Fibroblast of villous mesenchyme (primary cell): ENCODE data around the gene KHDRBS1. TPM values are rescaled to one million over a fixed set of nuclear protein-coding genes. Genes with fewer than 3 reads are reported as not detected.
"Not testable (repeated sequence)": the region's sequence is repeated elsewhere in the genome, so short reads cannot be mapped to it uniquely, and the experiment has no call there.

ENCODE experiments used
- DNase-seq: peaks from one replicate; pipeline ENCODE4 v3.0.0-alpha.2; 2010; ENCODE audit warnings: low read depth
- H3K4me3 ChIP-seq: 2 replicates; pipeline ENCODE4 v1.5.1; 2011; ENCODE audit warnings: low read depth, mild to moderate bottlenecking, low read length
- total RNA-seq: library from RNA; depleted of rRNA; stranded (reverse); fragments of >200 nt; gene quantifications from 2 replicates; pipeline ENCODE4 v1.2.3, GENCODE V29; 2012
- TF ChIP-seq, protein P1 (sequence below): IDR thresholded peaks from 2 replicates; pipeline ENCODE4 v1.5.1; 2012; ENCODE audit warnings: low read depth, mild to moderate bottlenecking, low read length; ENCODE audit not compliant: insufficient read depth

Gene KHDRBS1
- total RNA-seq, 1 donor, result 51.0 TPM

DNA sequence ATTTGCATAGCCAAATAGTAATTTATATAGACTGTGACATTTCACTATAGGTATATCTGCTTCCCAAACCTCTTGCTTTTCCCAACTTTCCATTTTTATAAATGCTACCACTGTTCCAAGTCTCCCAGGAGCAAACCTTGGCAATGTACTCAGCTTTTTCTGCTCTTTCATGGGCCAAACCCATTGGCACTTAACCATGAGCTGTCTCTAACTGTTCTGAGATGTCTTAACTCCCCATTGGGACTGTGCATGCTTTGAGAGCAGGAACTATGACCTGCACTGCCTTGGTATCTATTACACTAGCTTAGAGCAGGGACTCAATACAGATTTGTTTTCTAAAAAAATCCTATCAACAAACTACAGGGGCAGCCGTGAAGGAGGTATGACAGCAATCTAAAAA lies 22.5 kb upstream of the KHDRBS1 start:
- no peak overlapping the region for H3K4me3 ChIP-seq
- TF ChIP-seq, protein P1, sequence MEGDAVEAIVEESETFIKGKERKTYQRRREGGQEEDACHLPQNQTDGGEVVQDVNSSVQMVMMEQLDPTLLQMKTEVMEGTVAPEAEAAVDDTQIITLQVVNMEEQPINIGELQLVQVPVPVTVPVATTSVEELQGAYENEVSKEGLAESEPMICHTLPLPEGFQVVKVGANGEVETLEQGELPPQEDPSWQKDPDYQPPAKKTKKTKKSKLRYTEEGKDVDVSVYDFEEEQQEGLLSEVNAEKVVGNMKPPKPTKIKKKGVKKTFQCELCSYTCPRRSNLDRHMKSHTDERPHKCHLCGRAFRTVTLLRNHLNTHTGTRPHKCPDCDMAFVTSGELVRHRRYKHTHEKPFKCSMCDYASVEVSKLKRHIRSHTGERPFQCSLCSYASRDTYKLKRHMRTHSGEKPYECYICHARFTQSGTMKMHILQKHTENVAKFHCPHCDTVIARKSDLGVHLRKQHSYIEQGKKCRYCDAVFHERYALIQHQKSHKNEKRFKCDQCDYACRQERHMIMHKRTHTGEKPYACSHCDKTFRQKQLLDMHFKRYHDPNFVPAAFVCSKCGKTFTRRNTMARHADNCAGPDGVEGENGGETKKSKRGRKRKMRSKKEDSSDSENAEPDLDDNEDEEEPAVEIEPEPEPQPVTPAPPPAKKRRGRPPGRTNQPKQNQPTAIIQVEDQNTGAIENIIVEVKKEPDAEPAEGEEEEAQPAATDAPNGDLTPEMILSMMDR, result no peak
- no peak for DNase-seq

DNA sequence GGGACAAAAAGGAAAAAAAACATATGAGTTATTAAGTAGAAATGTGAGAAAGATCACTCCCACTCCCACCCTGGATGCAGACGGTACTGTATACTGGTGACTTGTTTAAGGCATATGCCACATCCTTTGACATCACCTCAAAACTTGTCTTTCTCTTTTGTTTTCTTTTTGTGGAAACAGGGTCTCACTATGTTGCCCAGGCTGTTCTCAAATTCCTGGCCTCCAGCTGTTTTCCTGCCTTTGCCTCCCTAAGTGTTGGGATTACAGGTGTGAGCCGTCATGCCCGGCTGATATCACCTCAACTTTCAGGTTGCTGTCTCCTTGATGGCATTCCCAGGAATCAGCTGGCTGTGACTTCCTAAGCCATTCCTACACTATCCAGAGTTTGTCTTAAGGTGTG lies 18.4 kb upstream of the KHDRBS1 start:
- no peak for DNase-seq

DNA sequence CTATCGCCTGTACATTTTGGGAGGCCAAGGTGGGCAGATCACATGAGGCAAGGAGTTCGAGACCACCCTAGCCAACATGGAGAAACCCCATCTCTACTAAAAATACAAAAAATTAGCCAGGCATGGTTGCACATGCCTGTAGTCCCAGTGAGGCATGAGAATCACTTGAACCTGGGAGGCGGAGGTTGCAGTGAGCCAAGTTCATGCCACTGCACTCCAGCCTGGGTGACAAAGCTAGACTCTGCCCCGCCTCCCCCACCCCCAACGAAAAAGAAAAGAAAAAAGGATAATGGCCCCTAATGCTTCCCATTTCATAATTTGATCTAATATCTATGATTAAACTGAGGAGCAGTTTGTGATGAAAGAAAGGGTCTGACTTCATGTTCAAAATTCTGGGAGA lies 17.5 kb upstream of the KHDRBS1 start:
- not testable (repeated sequence) for DNase-seq, H3K4me3 ChIP-seq

More for the DNA sequence above, 18.4 kb upstream of the KHDRBS1 start:
- no peak overlapping the region for H3K4me3 ChIP-seq
- TF ChIP-seq, protein P1, result no peak

DNA sequence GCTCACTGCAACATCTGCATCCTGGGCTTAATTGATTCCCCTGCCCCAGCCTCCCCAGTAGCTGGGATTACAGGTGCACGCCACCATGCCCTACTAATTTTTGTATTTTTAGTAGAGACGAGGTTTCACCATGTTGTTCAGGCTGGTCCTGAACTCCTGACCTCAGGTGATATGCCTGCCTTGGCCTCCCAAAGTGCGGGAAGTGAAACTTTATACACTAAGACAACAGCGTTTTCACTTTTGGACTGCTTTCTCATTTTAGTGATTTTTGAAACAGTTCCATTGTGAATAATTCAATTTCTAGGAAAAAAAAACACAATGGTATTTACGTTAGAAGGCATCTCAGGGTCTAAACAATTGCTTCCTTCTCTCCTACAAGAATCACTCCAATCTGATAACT lies 11.8 kb upstream of the KHDRBS1 start:
- no peak for DNase-seq
- H3K4me3 ChIP-seq, result no peak overlapping the region
- TF ChIP-seq, protein P1, result no peak

DNA sequence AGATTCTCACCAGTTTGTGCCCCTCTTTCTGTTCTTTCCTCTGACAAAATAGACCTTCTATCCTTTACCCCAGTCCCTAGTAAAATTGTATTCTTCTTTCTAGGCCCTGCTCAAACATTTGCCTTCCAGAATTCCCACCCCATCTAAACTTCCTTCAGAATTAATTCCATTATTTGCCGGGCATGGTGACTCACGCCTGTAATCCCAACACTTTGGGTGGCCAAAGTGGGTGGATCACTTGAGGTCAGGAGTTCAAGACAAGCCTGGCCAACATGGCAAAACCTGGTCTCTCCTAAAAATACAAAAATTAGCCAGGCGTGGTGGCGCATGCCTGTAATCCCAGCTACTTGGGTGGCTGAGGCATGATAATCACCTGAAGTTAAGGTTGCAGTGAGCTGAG lies 11.4 kb upstream of the KHDRBS1 start:
- not testable (repeated sequence) for DNase-seq, H3K4me3 ChIP-seq

DNA sequence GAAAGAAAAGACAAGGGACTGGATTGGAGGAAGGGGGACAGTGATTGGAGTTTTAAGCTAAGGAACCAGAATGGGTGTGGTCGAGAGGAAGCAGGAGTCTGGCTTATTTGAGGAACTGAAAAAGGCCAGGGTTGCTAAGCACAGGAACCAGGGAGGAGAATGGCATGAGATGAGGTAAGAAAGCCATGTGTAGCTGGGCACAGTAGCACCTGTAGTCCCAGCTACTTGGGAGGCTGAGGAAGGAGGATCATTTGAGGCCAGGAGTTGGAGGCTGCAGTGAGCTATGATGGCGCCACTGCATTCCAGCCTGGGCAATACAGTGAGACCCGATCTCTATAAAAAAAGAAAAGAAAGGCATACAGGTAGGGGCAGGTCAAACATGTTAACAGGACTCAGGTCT lies 8.1 kb upstream of the KHDRBS1 start:
- no peak for DNase-seq
- TF ChIP-seq, protein P1, result no peak
- no peak overlapping the region for H3K4me3 ChIP-seq

DNA sequence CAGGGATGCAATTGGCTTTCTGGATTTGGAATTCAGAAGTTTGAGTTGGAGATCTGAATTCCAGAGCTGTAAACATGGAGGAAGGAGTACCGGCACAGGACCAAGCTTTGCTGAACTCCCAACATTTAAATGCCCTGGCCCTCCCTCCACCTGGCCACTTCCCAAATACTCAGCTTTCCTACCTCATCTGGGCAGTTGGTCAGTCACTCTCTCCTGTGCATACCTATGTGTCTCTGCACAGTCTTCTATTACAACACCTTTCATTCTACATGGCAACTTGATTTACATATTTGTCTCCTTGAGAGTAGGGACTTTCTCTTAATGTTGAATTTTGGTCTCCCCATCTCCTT lies 6.1 kb upstream of the KHDRBS1 start:
- no peak overlapping the region for H3K4me3 ChIP-seq

DNA sequence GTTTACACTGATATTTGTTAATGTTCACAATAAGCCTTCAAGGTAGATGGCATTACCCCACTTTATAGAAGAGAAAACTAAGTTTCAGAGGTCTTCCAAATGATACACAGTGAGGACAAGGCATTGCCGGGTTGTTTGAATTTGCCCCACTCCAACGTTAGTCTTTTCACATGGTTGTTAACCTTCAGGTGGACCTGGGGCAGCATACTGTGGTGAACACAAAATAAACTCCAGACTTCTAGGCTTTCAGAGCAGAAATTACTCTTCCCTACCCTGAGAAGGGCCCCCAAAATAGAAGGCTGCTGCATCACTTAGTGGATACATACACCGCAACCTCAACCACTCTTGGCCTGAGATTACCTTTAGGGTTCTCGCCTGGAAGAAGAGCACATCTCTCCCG lies 3.4 kb upstream of the KHDRBS1 start:
- TF ChIP-seq, protein P1, result no peak
- no peak overlapping the region for H3K4me3 ChIP-seq
- no peak for DNase-seq

More for the DNA sequence above, 6.1 kb upstream of the KHDRBS1 start:
- TF ChIP-seq, protein P1, result no peak
- no peak for DNase-seq
